A549 (cell line): ENCODE measurements around the gene POGK. TPM values are rescaled to one million over a fixed set of nuclear protein-coding genes. Genes with fewer than 3 reads are reported as not detected.

Experiments used
- ATAC-seq, 2 experiments: fragments of 200-7000 bp in 1 of 2; fragments of >200 bp in 1 of 2; cut with Nextera tagmentation in 1 of 2; cut with Tn5 transposase in 1 of 2; 3 replicates each; pipeline versions ENCODE4 v1.8.0 to v1.9.1; 2018 to 2020; ENCODE audit warnings: mild to moderate bottlenecking in 1 of 2, moderate library complexity in 1 of 2
- CTCF ChIA-PET: fragments of 300-600 bp; sonication (Branson Sonifier 250); formaldehyde crosslinking; extraction: SDS; loops from one replicate; lab custom pipeline; 2021; ENCODE audit warnings: antibody characterized with exemption, inconsistent platforms; lab: Yijun Ruan, JAX
- POLR2A ChIA-PET: fragments of 350-600 bp; formaldehyde crosslinking; extraction: SDS; loops from one replicate; lab custom pipeline; 2021; ENCODE audit warnings: antibody characterized with exemption, inconsistent platforms; lab: Yijun Ruan, JAX
- DNase-seq, 2 experiments: peaks; one replicate each; pipeline versions ENCODE4 v3.0.0 to v3.0.0-alpha.2; 2011 to 2016; ENCODE audit warnings: low read depth in 1 of 2, low spot score in 1 of 2
- FAIRE-seq: peaks from 2 replicates; lab custom pipeline; 2011; peaks lifted over from hg19 to GRCh38; lab: Jason Lieb, UNC
- H3K27ac ChIP-seq, 2 experiments: fragments of >200 bp; sonication (Bioruptor Twin); formaldehyde crosslinking; 3 replicates each; pipeline ENCODE4 v1.5.1; 2016 to 2017
- H3K4me1 ChIP-seq: fragments of >200 bp; sonication (Bioruptor Twin); formaldehyde crosslinking; 3 replicates; pipeline ENCODE4 v1.6.1; 2016
- H3K4me2 ChIP-seq: fragments of >200 bp; sonication (Bioruptor Twin); formaldehyde crosslinking; 3 replicates; pipeline ENCODE4 v1.6.1; 2016
- H3K4me3 ChIP-seq: fragments of >200 bp; sonication (Bioruptor Twin); formaldehyde crosslinking; 3 replicates; pipeline ENCODE4 v1.5.1; 2016
- H3K9me3 ChIP-seq: fragments of >200 bp; sonication (Bioruptor Twin); formaldehyde crosslinking; 3 replicates; pipeline ENCODE4 v1.6.1; 2016
- BCL3 ChIP-seq: fragments of >200 bp; sonication (Bioruptor Twin); formaldehyde crosslinking; IDR thresholded peaks from 3 replicates; pipeline ENCODE4 v1.6.1; 2016
- CHD2 ChIP-seq: fragments of 150-350 bp; IDR thresholded peaks from 2 replicates; pipeline ENCODE4 v1.6.1; 2014; ENCODE audit warnings: low read length; ENCODE audit not compliant: partially characterized antibody
- CTCF ChIP-seq: fragments of >200 bp; sonication (Bioruptor Twin); formaldehyde crosslinking; IDR thresholded peaks from 3 replicates; pipeline ENCODE4 v1.5.1; 2016
- E2F6 ChIP-seq: IDR thresholded peaks from 2 replicates; pipeline ENCODE4 v1.6.1; 2012; ENCODE audit warnings: low read depth, borderline replicate concordance
- EHMT2 ChIP-seq: fragments of 200-600 bp; sonication (generic); IDR thresholded peaks from 2 replicates; pipeline ENCODE4 v1.6.1; 2016; ENCODE audit warnings: antibody characterized with exemption, low read depth, mild to moderate bottlenecking, moderate library complexity
- ELK1 ChIP-seq: fragments of 150-350 bp; IDR thresholded peaks from 2 replicates; pipeline ENCODE4 v1.6.1; 2014; ENCODE audit warnings: low read depth, mild to moderate bottlenecking, low read length
- EP300 ChIP-seq, 2 experiments: fragments of >200 bp; sonication (Bioruptor Twin); formaldehyde crosslinking; IDR thresholded peaks; 2 replicates in 1 of 2; 3 replicates in 1 of 2; pipeline ENCODE4 v1.6.1; 2016 to 2017
- HEYL ChIP-seq: fragments of 250-450 bp; sonication (Bioruptor Pico); IDR thresholded peaks from 2 replicates; pipeline ENCODE4 v1.8.0; 2021; ENCODE audit warnings: mild to moderate bottlenecking, moderate library complexity
- HMGXB4 ChIP-seq: fragments of 250-450 bp; sonication (Bioruptor Pico); IDR thresholded peaks from 2 replicates; pipeline ENCODE4 v1.5.0; 2021; ENCODE audit warnings: mild to moderate bottlenecking, moderate library complexity, borderline replicate concordance
- HOXB13 ChIP-seq: fragments of 250-450 bp; sonication (Bioruptor Pico); IDR thresholded peaks from 2 replicates; pipeline ENCODE4 v1.5.0; 2020; ENCODE audit warnings: low read depth, mild to moderate bottlenecking, moderate library complexity
- KDM1A ChIP-seq: fragments of 200-600 bp; sonication (generic); IDR thresholded peaks from 2 replicates; pipeline ENCODE4 v1.6.1; 2016; ENCODE audit warnings: low read depth, mild to moderate bottlenecking
- KDM5A ChIP-seq: fragments of 200-600 bp; sonication (generic); IDR thresholded peaks from 2 replicates; pipeline ENCODE4 v1.6.1; 2016; ENCODE audit warnings: antibody characterized with exemption, mild to moderate bottlenecking
- MYC ChIP-seq: IDR thresholded peaks from 2 replicates; pipeline ENCODE4 v1.6.1; 2012; ENCODE audit warnings: mild to moderate bottlenecking, inconsistent platforms, low read length, improper control_type of control experiment, borderline replicate concordance
- NPAS2 ChIP-seq: fragments of 250-450 bp; sonication (Bioruptor Pico); IDR thresholded peaks from 2 replicates; pipeline ENCODE4 v1.8.0; 2022; ENCODE audit warnings: mild to moderate bottlenecking, moderate library complexity, borderline replicate concordance
- NR3C1 ChIP-seq: fragments of >200 bp; sonication (Bioruptor Twin); formaldehyde crosslinking; IDR thresholded peaks from 3 replicates; pipeline ENCODE4 v1.6.1; 2017
- POLR2A ChIP-seq: IDR thresholded peaks from 2 replicates; pipeline ENCODE4 v1.6.1; 2012; ENCODE audit warnings: mild to moderate bottlenecking, low read length
- POLR2AphosphoS2 ChIP-seq: conservative IDR thresholded peaks from 2 replicates; pipeline ENCODE4 v1.6.1; 2012; ENCODE audit warnings: low read length, improper control_type of control experiment, inconsistent platforms
- RAD21 ChIP-seq, 2 experiments: fragments of >200 bp in 1 of 2; sonication (Bioruptor Twin) in 1 of 2; formaldehyde crosslinking in 1 of 2; IDR thresholded peaks in 1 of 2; conservative IDR thresholded peaks in 1 of 2; 2 replicates in 1 of 2; 3 replicates in 1 of 2; pipeline ENCODE4 v1.6.1; 2012 to 2018; ENCODE audit warnings: inconsistent platforms in 1 of 2
- RCOR1 ChIP-seq: fragments of 150-350 bp; IDR thresholded peaks from 2 replicates; pipeline ENCODE4 v1.6.1; 2014; ENCODE audit warnings: antibody characterized with exemption, low read length, low read depth
- SREBF2 ChIP-seq: fragments of 450-650 bp; IDR thresholded peaks from 2 replicates; pipeline ENCODE4 v1.6.1; 2014; ENCODE audit warnings: mild to moderate bottlenecking, moderate library complexity
- TP53 ChIP-seq: fragments of 250-450 bp; sonication (Bioruptor Pico); IDR thresholded peaks from 2 replicates; pipeline ENCODE4 v1.5.0; 2021; ENCODE audit warnings: mild to moderate bottlenecking, moderate library complexity
- ZFP36 ChIP-seq: fragments of 450-650 bp; IDR thresholded peaks from 2 replicates; pipeline ENCODE4 v1.6.1; 2014; ENCODE audit warnings: borderline replicate concordance; ENCODE audit not compliant: partially characterized antibody
- ZSCAN20 ChIP-seq: fragments of 250-450 bp; sonication (Bioruptor Pico); IDR thresholded peaks from 2 replicates; pipeline ENCODE4 v1.8.0; 2022; ENCODE audit warnings: mild to moderate bottlenecking, moderate library complexity
- WGBS: methylation state at CpG from one replicate; pipeline ENCODE4 v1.1.6; 2017; ENCODE audit errors: missing lambda C conversion rate; 5-methylcytosine and 5-hydroxymethylcytosine counted together
- polyA plus RNA-seq, 4 experiments: library from polyadenylated mRNA; depleted of rRNA in 3 of 4; stranded (reverse); fragments of >200 nt; fragmentation: RNase III in 1 of 4; extraction: RNeasy Plus Mini Kit Qiagen cat#74134 plus additional on column Dnase treatment in 1 of 4; gene quantifications; 2 replicates in 3 of 4; 3 replicates in 1 of 4; pipeline ENCODE4 v1.2.3, GENCODE V29; 2011 to 2017

The POGK gene
- polyA plus RNA-seq, 2 of the 4 experiments (the other 2 are of a cell fraction), result 27.4 to 37.2 TPM

- ATAC-seq, result no peak
- FAIRE-seq, result no peak
- H3K9me3 ChIP-seq, result no peaks in the 10 kb centered on the region
- DNase-seq, result no peak
- H3K4me3 ChIP-seq, result no peak overlapping the region
- H3K4me1 ChIP-seq, result no peaks in the 10 kb centered on the region
- H3K4me2 ChIP-seq, result no peak overlapping the region
- ChIA-PET CTCF (interaction anchor here (3.9 to 8.6 kb wide), 2 partner anchors 25 to 174 kb away, joined by 17 to 48 read pairs; no protein-coding TSS in a partner anchor), POLR2A (no interaction called here)
- WGBS, result 82% methylated on average over 3 of the region's 3 CpGs
- no peak overlapping the region for H3K27ac ChIP-seq
- TF ChIP-seq HMGXB4 (no peak), KDM5A (no peak), ZFP36 (no peak), SREBF2 (no peak), ELK1 (no peak), NR3C1 (no peak), BCL3 (no peak), E2F6 (no peak), HOXB13 (CRISPR knock-in tag) (no peak), RAD21 (conservative IDR thresholded peaks at IDR 0.05 in 1 of 2, IDR thresholded peaks at IDR 0.05 in 1 of 2) (no peak), POLR2A (no peak), NPAS2 (CRISPR knock-in tag) (no peak), CHD2 (no peak)
Observed at GRCh38 chr1:166884971-166885370, 45.7 kb downstream of the POGK start.

GRCh38 chr1:166888373-166889111 lies 49.3 kb downstream of the POGK start:
- ChIA-PET POLR2A (no interaction called here), CTCF (no interaction called here)
- Histone ChIP-seq H3K27ac (no peak overlapping the region), H3K9me3 (no peaks in the 10 kb centered on the region), H3K4me1 (no peaks in the 10 kb centered on the region), H3K4me3 (no peak overlapping the region), H3K4me2 (no peak overlapping the region)
- TF ChIP-seq EP300 (IDR thresholded peaks at IDR 0.05), result no peak
- DNase-seq (no peak), ATAC-seq (no peak), FAIRE-seq (no peak)
- WGBS, result 41% methylated on average over 4 of the region's 4 CpGs

GRCh38 chr1:166889776-166890175 lies 50.5 kb downstream of the POGK start:
- Histone ChIP-seq H3K4me1 (no peaks in the 10 kb centered on the region), H3K9me3 (no peaks in the 10 kb centered on the region), H3K27ac (no peak overlapping the region), H3K4me3 (no peak overlapping the region), H3K4me2 (no peak overlapping the region)
- TF ChIP-seq HEYL (CRISPR knock-in tag) (no peak), KDM1A (no peak), EHMT2 (no peak), ZSCAN20 (CRISPR knock-in tag) (no peak), POLR2AphosphoS2 (no peak), TP53 (CRISPR knock-in tag) (no peak), MYC (no peak), RCOR1 (no peak), CTCF (no peak)
- ChIA-PET POLR2A (no interaction called here), CTCF (no interaction called here)
- ATAC-seq, result no peak
- no peak for DNase-seq
- FAIRE-seq, result no peak
